ENCODE measurements around the gene LRRC32. TPM values are rescaled to one million over a fixed set of nuclear protein-coding genes. Genes with fewer than 3 reads are reported as not detected.

The LRRC32 gene
- total RNA-seq, 1 donor from 2014 or later, result 39.6 TPM

GRCh38 chr11:76685831-76686230, 15.3 kb upstream of the LRRC32 start:
- H3K27ac Mint-ChIP-seq (ENCODE audit: unreplicated experiment), result no peak overlapping the region
- peaks cover 8% of the 10 kb centered on the region for H3K27me3 Mint-ChIP-seq (ENCODE audit: unreplicated experiment)
- H3K36me3 Mint-ChIP-seq (ENCODE audit: unreplicated experiment), result no peaks in the 10 kb centered on the region
- TF ChIP-seq CTCF (IDR thresholded peaks at IDR 0.05), result no peak
- H3K4me1 Mint-ChIP-seq (ENCODE audit: unreplicated experiment), result peaks cover 9% of the 10 kb centered on the region
- no peak for DNase-seq (ENCODE audit: extremely low spot score, unreplicated experiment)
- H3K9me3 Mint-ChIP-seq (ENCODE audit: unreplicated experiment), result no peaks in the 10 kb centered on the region
- no peak overlapping the region for H3K4me3 Mint-ChIP-seq (ENCODE audit: unreplicated experiment)

- H3K4me1 Mint-ChIP-seq (ENCODE audit: unreplicated experiment), result peaks cover 10% of the 10 kb centered on the region
- peaks cover 8% of the 10 kb centered on the region for H3K27me3 Mint-ChIP-seq (ENCODE audit: unreplicated experiment)
- H3K4me3 Mint-ChIP-seq (ENCODE audit: unreplicated experiment), result no peak overlapping the region
- H3K36me3 Mint-ChIP-seq (ENCODE audit: unreplicated experiment), result no peaks in the 10 kb centered on the region
- H3K9me3 Mint-ChIP-seq (ENCODE audit: unreplicated experiment), result no peaks in the 10 kb centered on the region
- no peak overlapping the region for H3K27ac Mint-ChIP-seq (ENCODE audit: unreplicated experiment)
- no peak for DNase-seq (ENCODE audit: extremely low spot score, unreplicated experiment)
- TF ChIP-seq CTCF (IDR thresholded peaks at IDR 0.05), result no peak
Measured at GRCh38 chr11:76685237-76685636, 14.7 kb upstream of the LRRC32 start.

GRCh38 chr11:76684516-76684915, 14.0 kb upstream of the LRRC32 start:
- H3K4me3 Mint-ChIP-seq (ENCODE audit: unreplicated experiment), result no peak overlapping the region
- no peak for TF ChIP-seq CTCF (IDR thresholded peaks at IDR 0.05)
- peaks cover 13% of the 10 kb centered on the region for H3K4me1 Mint-ChIP-seq (ENCODE audit: unreplicated experiment)
- DNase-seq (ENCODE audit: extremely low spot score, unreplicated experiment), result no peak
- peaks cover 8% of the 10 kb centered on the region for H3K27me3 Mint-ChIP-seq (ENCODE audit: unreplicated experiment)
- H3K9me3 Mint-ChIP-seq (ENCODE audit: unreplicated experiment), result no peaks in the 10 kb centered on the region
- H3K36me3 Mint-ChIP-seq (ENCODE audit: unreplicated experiment), result no peaks in the 10 kb centered on the region
- no peak overlapping the region for H3K27ac Mint-ChIP-seq (ENCODE audit: unreplicated experiment)

- no peak for TF ChIP-seq CTCF (IDR thresholded peaks at IDR 0.05)
- DNase-seq (ENCODE audit: extremely low spot score, unreplicated experiment), result no peak
- no peak overlapping the region for H3K4me3 Mint-ChIP-seq (ENCODE audit: unreplicated experiment)
- H3K4me1 Mint-ChIP-seq (ENCODE audit: unreplicated experiment), result peaks cover 4% of the 10 kb centered on the region
- peaks cover 8% of the 10 kb centered on the region for H3K27me3 Mint-ChIP-seq (ENCODE audit: unreplicated experiment)
- H3K27ac Mint-ChIP-seq (ENCODE audit: unreplicated experiment), result no peak overlapping the region
- H3K9me3 Mint-ChIP-seq (ENCODE audit: unreplicated experiment), result no peaks in the 10 kb centered on the region
- no peaks in the 10 kb centered on the region for H3K36me3 Mint-ChIP-seq (ENCODE audit: unreplicated experiment)
Measured at GRCh38 chr11:76683161-76684095, 12.9 kb upstream of the LRRC32 start.

DNA sequence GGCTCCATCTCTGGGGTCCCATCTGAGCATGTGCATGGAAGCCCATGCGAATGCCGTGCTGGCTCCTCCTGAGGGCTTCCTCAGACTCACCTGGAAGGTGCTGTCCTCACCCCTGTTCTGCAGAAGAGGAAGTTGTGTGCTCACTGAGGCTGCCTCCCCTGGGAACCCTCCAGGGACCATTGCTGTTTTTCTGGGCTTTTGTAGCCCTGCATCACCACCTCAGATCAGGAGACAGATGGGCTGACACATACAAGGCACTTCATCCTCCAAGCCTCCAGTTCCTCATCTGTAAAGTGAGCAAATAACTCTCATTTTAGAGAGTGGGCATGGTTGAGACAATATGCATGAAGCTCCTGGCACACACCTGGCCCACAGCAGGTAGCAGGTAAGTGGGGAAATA, 12.1 kb upstream of the LRRC32 start:
- DNase-seq (ENCODE audit: extremely low spot score, unreplicated experiment), result no peak
- Mint-ChIP-seq H3K36me3 (ENCODE audit: unreplicated experiment) (no peaks in the 10 kb centered on the region), H3K27ac (ENCODE audit: unreplicated experiment) (no peak overlapping the region)

More for the DNA sequence above, 12.1 kb upstream of the LRRC32 start:
- peaks cover 6% of the 10 kb centered on the region for H3K4me1 Mint-ChIP-seq (ENCODE audit: unreplicated experiment)
- no peak for TF ChIP-seq CTCF (IDR thresholded peaks at IDR 0.05)
- H3K27me3 Mint-ChIP-seq (ENCODE audit: unreplicated experiment), result peaks cover 8% of the 10 kb centered on the region
- no peak overlapping the region for H3K4me3 Mint-ChIP-seq (ENCODE audit: unreplicated experiment)
- no peaks in the 10 kb centered on the region for H3K9me3 Mint-ChIP-seq (ENCODE audit: unreplicated experiment)

Measured in osteocyte (in vitro differentiated cells).